HepG2 (cell line): ENCODE data around the gene LDAH. TPM values are rescaled to one million over a fixed set of nuclear protein-coding genes. Genes with fewer than 3 reads are reported as not detected.

Experiments
- ADNP ChIP-seq: sonication (generic); formaldehyde crosslinking; IDR thresholded peaks from 2 replicates; pipeline ENCODE4 v1.4.0; 2020; ENCODE audit warnings: missing genetic modification reagents
- FOXK1 ChIP-seq: sonication (generic); formaldehyde crosslinking; IDR thresholded peaks from 2 replicates; pipeline ENCODE4 v1.4.0; 2020; ENCODE audit warnings: low read depth, missing genetic modification reagents, borderline replicate concordance
- GTF2F1 ChIP-seq: fragments of 150-350 bp; IDR thresholded peaks from 2 replicates; pipeline ENCODE4 v1.6.1; 2014; ENCODE audit warnings: low read length
- JDP2 ChIP-seq: sonication (generic); formaldehyde crosslinking; IDR thresholded peaks from 2 replicates; pipeline ENCODE4 v1.8.1; 2022; ENCODE audit warnings: missing genetic modification reagents, borderline replicate concordance
- LBX2 ChIP-seq: sonication (generic); formaldehyde crosslinking; IDR thresholded peaks from 2 replicates; pipeline ENCODE4 v1.5.0; 2020; ENCODE audit warnings: missing genetic modification reagents, mild to moderate bottlenecking, borderline replicate concordance
- MAF1 ChIP-seq: sonication (generic); formaldehyde crosslinking; IDR thresholded peaks from 2 replicates; pipeline ENCODE4 v1.5.0; 2020; ENCODE audit warnings: missing genetic modification reagents, borderline replicate concordance
- MAZ ChIP-seq, 2 experiments: sonication (generic) in 1 of 2; formaldehyde crosslinking in 1 of 2; IDR thresholded peaks; 2 replicates each; pipeline versions ENCODE4 v1.5.0 to v1.6.1; 2012 to 2020; ENCODE audit warnings: low read depth in 2 of 2, mild to moderate bottlenecking in 2 of 2, borderline replicate concordance in 1 of 2, improper control_type of control experiment in 1 of 2, low read length in 1 of 2, missing genetic modification reagents in 1 of 2, moderate library complexity in 1 of 2
- MBNL3 ChIP-seq: fragments of 250-450 bp; sonication (Bioruptor Pico); conservative IDR thresholded peaks from 2 replicates; pipeline ENCODE4 v1.8.0; 2022; ENCODE audit warnings: mild to moderate bottlenecking, inconsistent platforms
- MYPOP ChIP-seq: sonication (generic); formaldehyde crosslinking; IDR thresholded peaks from 2 replicates; pipeline ENCODE4 v1.8.1; 2023; ENCODE audit warnings: mild to moderate bottlenecking, moderate library complexity, missing genetic modification reagents
- NR2F2 ChIP-seq: IDR thresholded peaks from 2 replicates; pipeline ENCODE4 v1.6.1; 2012; ENCODE audit warnings: low read depth, inconsistent platforms, borderline replicate concordance
- RBAK ChIP-seq: sonication (generic); formaldehyde crosslinking; IDR thresholded peaks from 2 replicates; pipeline ENCODE4 v1.5.1; 2020; ENCODE audit warnings: mild to moderate bottlenecking, missing genetic modification reagents
- SRSF9 ChIP-seq: fragments of 200-400 bp; formaldehyde crosslinking; IDR thresholded peaks from 2 replicates; pipeline ENCODE4 v1.6.1; 2018; ENCODE audit warnings: borderline replicate concordance, mild to moderate bottlenecking, low read depth, low read length; ENCODE audit not compliant: insufficient read depth, poor library complexity, severe bottlenecking
- TFDP2 ChIP-seq: sonication (generic); formaldehyde crosslinking; IDR thresholded peaks from 2 replicates; pipeline ENCODE4 v1.4.0; 2020; ENCODE audit warnings: missing genetic modification reagents
- TMF1 ChIP-seq: sonication (generic); formaldehyde crosslinking; IDR thresholded peaks from 2 replicates; pipeline ENCODE4 v1.8.1; 2022; ENCODE audit warnings: low read depth, missing genetic modification reagents
- YEATS2 ChIP-seq: sonication (generic); formaldehyde crosslinking; IDR thresholded peaks from 2 replicates; pipeline ENCODE4 v1.4.0; 2020; ENCODE audit warnings: missing genetic modification reagents, borderline replicate concordance
- YY1 ChIP-seq: IDR thresholded peaks from 2 replicates; pipeline ENCODE4 v1.6.1; 2011; ENCODE audit warnings: low read length, low read depth, moderate library complexity, mild to moderate bottlenecking; ENCODE audit not compliant: insufficient read depth, insufficient replicate concordance
- ZC3H13 ChIP-seq: sonication (generic); formaldehyde crosslinking; IDR thresholded peaks from 2 replicates; pipeline ENCODE4 v1.8.1; 2023; ENCODE audit warnings: mild to moderate bottlenecking, missing genetic modification reagents, moderate library complexity
- ZFAT ChIP-seq: sonication (generic); formaldehyde crosslinking; conservative IDR thresholded peaks from 2 replicates; pipeline ENCODE4 v1.8.1; 2023; ENCODE audit warnings: missing genetic modification reagents, inconsistent platforms
- ZNF335 ChIP-seq: sonication (generic); formaldehyde crosslinking; IDR thresholded peaks from 2 replicates; pipeline ENCODE4 v1.4.0; 2020; ENCODE audit warnings: missing genetic modification reagents
- ZNF776 ChIP-seq: sonication (generic); formaldehyde crosslinking; IDR thresholded peaks from 2 replicates; pipeline ENCODE4 v1.4.0; 2020; ENCODE audit warnings: mild to moderate bottlenecking, missing genetic modification reagents
- ZNF784 ChIP-seq: sonication (generic); formaldehyde crosslinking; IDR thresholded peaks from 2 replicates; pipeline ENCODE4 v1.5.1; 2020; ENCODE audit warnings: missing genetic modification reagents, mild to moderate bottlenecking, borderline replicate concordance
- ZNF788 ChIP-seq: sonication (generic); formaldehyde crosslinking; IDR thresholded peaks from 2 replicates; pipeline ENCODE4 v1.5.0; 2020; ENCODE audit warnings: mild to moderate bottlenecking, missing genetic modification reagents, borderline replicate concordance
- polyA plus RNA-seq, 8 experiments: library from polyadenylated mRNA; depleted of rRNA in 3 of 8; stranded (reverse) in 7 of 8; unstranded in 1 of 8; fragments of >200 nt; fragmentation: Illumina TruSeq in 4 of 8; extraction: Trizol in 4 of 8; gene quantifications; 2 replicates each; pipeline versions ENCODE4 v1.2.1 to v1.2.3, GENCODE V29; 2011 to 2016; ENCODE audit warnings: low read depth in 4 of 8, missing spikeins in 1 of 8, mixed read lengths in 1 of 8; ENCODE audit not compliant: insufficient read depth in 1 of 8
- total RNA-seq, 5 experiments: library from RNA; depleted of rRNA; stranded (reverse); fragments of >200 nt; fragmentation: Illumina TruSeq; extraction: Trizol; gene quantifications; 2 replicates each; pipeline ENCODE4 v1.2.3, GENCODE V29; 2016; ENCODE audit warnings: low read depth in 1 of 5

LDAH gene
- total and polyA plus RNA-seq, 2 of the 13 experiments (the other 11 are each of a cell fraction or from before 2014, with no cell fraction given), result 28.8 to 46.2 TPM

GRCh38 chr2:20666304-20667150 lies 156.4 kb downstream of the LDAH start, which contains the start of gene GDF7 (continued):
- no peak for TF ChIP-seq MBNL3 (CRISPR knock-in tag)
- no peak; the same call in 1 of the 2 replicates for TF ChIP-seq NR2F2
- no peak for TF ChIP-seq LBX2 (CRISPR knock-in tag)
- TF ChIP-seq MAF1 (CRISPR knock-in tag), result no peak
- no peak for TF ChIP-seq ZFAT (CRISPR knock-in tag)
- no peak for TF ChIP-seq YEATS2 (CRISPR knock-in tag)
- TF ChIP-seq SRSF9, result no peak
- peak; percentile 74; the same call in 1 of the 2 replicates for TF ChIP-seq ZNF788
- TF ChIP-seq JDP2 (CRISPR knock-in tag), result no peak
- TF ChIP-seq ZNF776, result peak; percentile 90
- TF ChIP-seq ZC3H13 (CRISPR knock-in tag), result peak; percentile 82
- no peak for TF ChIP-seq ZNF335 (CRISPR knock-in tag)
- 0 out of 2 replicates have a peak, but pooled peaks have one; percentile 8 for TF ChIP-seq TMF1
- TF ChIP-seq TFDP2 (CRISPR knock-in tag), result peak; percentile 66; the same call in 1 of the 2 replicates
- TF ChIP-seq GTF2F1, result no peak
- no peak for TF ChIP-seq RBAK (CRISPR knock-in tag)
- TF ChIP-seq FOXK1, result no peak
- TF ChIP-seq MAZ (IDR thresholded peaks at IDR 0.05; ENCODE audit: borderline replicate concordance, low read depth, low read length), result peak; percentile 92
- peak; percentile 57; the same call in 1 of the 2 replicates for TF ChIP-seq MAZ (CRISPR knock-in tag; IDR thresholded peaks at IDR 0.05; ENCODE audit: low read depth)
- TF ChIP-seq ADNP, result no peak
- TF ChIP-seq ZNF784 (CRISPR knock-in tag), result no peak
- peak; percentile 28 for TF ChIP-seq YY1
- TF ChIP-seq MYPOP (CRISPR knock-in tag), result peak; percentile 94
